ENCODE data around the gene GMPPA. TPM values are rescaled to one million over a fixed set of nuclear protein-coding genes. Genes with fewer than 3 reads are reported as not detected.

GMPPA gene
- total and polyA plus RNA-seq, 9 of the 15 experiments (the other 6 are each of a cell fraction or from before 2014, with no cell fraction given), result 7.0 to 101 (median 66.7) TPM

GRCh38 chr2:219541611-219542180 is 43.0 kb downstream of the GMPPA start (continued):
- peak; percentile 77 to 81 for TF ChIP-seq RAD21 (CRISPR knock-in tag; conservative IDR thresholded peaks at IDR 0.05 in 1 of 2, IDR thresholded peaks at IDR 0.05 in 1 of 2)
- no peak for TF ChIP-seq CEBPZ (IDR thresholded peaks at IDR 0.05; ENCODE audit: borderline replicate concordance, low read depth, low read length)
- TF ChIP-seq ELF1 (tag; IDR thresholded peaks at IDR 0.05), result peak; percentile 42
- no peak for TF ChIP-seq SMAD1 (IDR thresholded peaks at IDR 0.05; ENCODE audit: low read depth, low read length, partially characterized antibody)
- peak; percentile 27; the same call in 1 of the 2 replicates for TF ChIP-seq TCF3 (CRISPR knock-in tag; IDR thresholded peaks at IDR 0.05)
- TF ChIP-seq CREB1 (IDR thresholded peaks at IDR 0.05), result peak; percentile 80; the same call in 1 of the 2 replicates
- peak; percentile 73; the same call in 1 of the 2 replicates for TF ChIP-seq CREB1 (CRISPR knock-in tag; IDR thresholded peaks at IDR 0.05)
- TF ChIP-seq, protein P1, sequence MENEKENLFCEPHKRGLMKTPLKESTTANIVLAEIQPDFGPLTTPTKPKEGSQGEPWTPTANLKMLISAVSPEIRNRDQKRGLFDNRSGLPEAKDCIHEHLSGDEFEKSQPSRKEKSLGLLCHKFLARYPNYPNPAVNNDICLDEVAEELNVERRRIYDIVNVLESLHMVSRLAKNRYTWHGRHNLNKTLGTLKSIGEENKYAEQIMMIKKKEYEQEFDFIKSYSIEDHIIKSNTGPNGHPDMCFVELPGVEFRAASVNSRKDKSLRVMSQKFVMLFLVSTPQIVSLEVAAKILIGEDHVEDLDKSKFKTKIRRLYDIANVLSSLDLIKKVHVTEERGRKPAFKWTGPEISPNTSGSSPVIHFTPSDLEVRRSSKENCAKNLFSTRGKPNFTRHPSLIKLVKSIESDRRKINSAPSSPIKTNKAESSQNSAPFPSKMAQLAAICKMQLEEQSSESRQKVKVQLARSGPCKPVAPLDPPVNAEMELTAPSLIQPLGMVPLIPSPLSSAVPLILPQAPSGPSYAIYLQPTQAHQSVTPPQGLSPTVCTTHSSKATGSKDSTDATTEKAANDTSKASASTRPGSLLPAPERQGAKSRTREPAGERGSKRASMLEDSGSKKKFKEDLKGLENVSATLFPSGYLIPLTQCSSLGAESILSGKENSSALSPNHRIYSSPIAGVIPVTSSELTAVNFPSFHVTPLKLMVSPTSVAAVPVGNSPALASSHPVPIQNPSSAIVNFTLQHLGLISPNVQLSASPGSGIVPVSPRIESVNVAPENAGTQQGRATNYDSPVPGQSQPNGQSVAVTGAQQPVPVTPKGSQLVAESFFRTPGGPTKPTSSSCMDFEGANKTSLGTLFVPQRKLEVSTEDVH (IDR thresholded peaks at IDR 0.05; ENCODE audit: low read depth, partially characterized antibody), result peak; percentile 54
- no peak for TF ChIP-seq BRCA1 (IDR thresholded peaks at IDR 0.05)
- no peak for TF ChIP-seq BRCA1 (CRISPR knock-in tag; IDR thresholded peaks at IDR 0.05)
- TF ChIP-seq ETV6 (IDR thresholded peaks at IDR 0.05; ENCODE audit: borderline replicate concordance in 1 of 2, low read depth in 2 of 2, low read length in 1 of 2), result no peak
- TF ChIP-seq ETV6 (CRISPR knock-in tag; IDR thresholded peaks at IDR 0.05; ENCODE audit: borderline replicate concordance), result no peak
- TF ChIP-seq SMAD4 (CRISPR knock-in tag; conservative IDR thresholded peaks at IDR 0.05), result peak; percentile 73; the same call in 1 of the 2 replicates
- TF ChIP-seq, protein P2, sequence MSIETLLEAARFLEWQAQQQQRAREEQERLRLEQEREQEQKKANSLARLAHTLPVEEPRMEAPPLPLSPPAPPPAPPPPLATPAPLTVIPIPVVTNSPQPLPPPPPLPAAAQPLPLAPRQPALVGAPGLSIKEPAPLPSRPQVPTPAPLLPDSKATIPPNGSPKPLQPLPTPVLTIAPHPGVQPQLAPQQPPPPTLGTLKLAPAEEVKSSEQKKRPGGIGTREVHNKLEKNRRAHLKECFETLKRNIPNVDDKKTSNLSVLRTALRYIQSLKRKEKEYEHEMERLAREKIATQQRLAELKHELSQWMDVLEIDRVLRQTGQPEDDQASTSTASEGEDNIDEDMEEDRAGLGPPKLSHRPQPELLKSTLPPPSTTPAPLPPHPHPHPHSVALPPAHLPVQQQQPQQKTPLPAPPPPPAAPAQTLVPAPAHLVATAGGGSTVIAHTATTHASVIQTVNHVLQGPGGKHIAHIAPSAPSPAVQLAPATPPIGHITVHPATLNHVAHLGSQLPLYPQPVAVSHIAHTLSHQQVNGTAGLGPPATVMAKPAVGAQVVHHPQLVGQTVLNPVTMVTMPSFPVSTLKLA (conservative IDR thresholded peaks at IDR 0.05), result peak; percentile 72 to 83
- peak; percentile 62 for TF ChIP-seq PHF20 (IDR thresholded peaks at IDR 0.05; ENCODE audit: partially characterized antibody)
- peak; percentile 84; the same call in 1 of the 2 replicates for TF ChIP-seq FOXK1 (CRISPR knock-in tag; IDR thresholded peaks at IDR 0.05; ENCODE audit: borderline replicate concordance)
- TF ChIP-seq, protein P3, sequence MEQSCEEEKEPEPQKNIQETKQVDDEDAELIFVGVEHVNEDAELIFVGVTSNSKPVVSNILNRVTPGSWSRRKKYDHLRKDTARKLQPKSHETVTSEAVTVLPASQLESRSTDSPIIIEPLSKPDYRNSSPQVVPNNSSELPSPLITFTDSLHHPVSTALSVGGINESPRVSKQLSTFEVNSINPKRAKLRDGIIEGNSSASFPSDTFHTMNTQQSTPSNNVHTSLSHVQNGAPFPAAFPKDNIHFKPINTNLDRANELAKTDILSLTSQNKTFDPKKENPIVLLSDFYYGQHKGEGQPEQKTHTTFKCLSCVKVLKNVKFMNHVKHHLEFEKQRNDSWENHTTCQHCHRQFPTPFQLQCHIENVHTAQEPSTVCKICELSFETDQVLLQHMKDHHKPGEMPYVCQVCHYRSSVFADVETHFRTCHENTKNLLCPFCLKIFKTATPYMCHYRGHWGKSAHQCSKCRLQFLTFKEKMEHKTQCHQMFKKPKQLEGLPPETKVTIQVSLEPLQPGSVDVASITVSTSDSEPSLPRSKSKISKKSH (CRISPR knock-in tag; IDR thresholded peaks at IDR 0.05), result no peak
- TF ChIP-seq KAT2B (IDR thresholded peaks at IDR 0.05; ENCODE audit: low read depth, low read length), result no peak

Data from K562 (cell line).